ENCODE data around the gene CETN3. TPM values are rescaled to one million over a fixed set of nuclear protein-coding genes. Genes with fewer than 3 reads are reported as not detected.
A peak's percentile ranks its signal among the peaks of the same experiment; 100 is the strongest.

CETN3 gene
- total RNA-seq, 4 donors from 2014 or later = 6.9 to 29.8 (median 12.0) TPM

- H3K4me1 ChIP-seq = no peaks in the 10 kb centered on the region
- peaks cover 0 to 54% (median 4%) of the 10 kb centered on the region in 3 donors for H3K36me3 ChIP-seq
- no peak overlapping the region for H3K27ac ChIP-seq
- intact Hi-C loops (cut with DNase I) = no loop called here
- DNase-seq = no peak
- 92 to 97% methylated on average over 2 of the region's 2 CpGs for WGBS, 2 donors
- no peak for TF ChIP-seq CTCF (IDR thresholded peaks at IDR 0.05)
- no peak for TF ChIP-seq POLR2A (IDR thresholded peaks at IDR 0.05)
- no peaks in the 10 kb centered on the region for H3K9me3 ChIP-seq
- H3K27me3 ChIP-seq = no peaks in the 10 kb centered on the region
- no peak overlapping the region for H3K4me3 ChIP-seq
Measured at GRCh38 chr5:90395005-90395404, 14.6 kb downstream of the CETN3 start.

GRCh38 chr5:90390928-90391327, 18.6 kb downstream of the CETN3 start:
- H3K9me3 ChIP-seq = no peaks in the 10 kb centered on the region
- H3K27ac ChIP-seq = no peak overlapping the region
- no peaks in the 10 kb centered on the region for H3K4me1 ChIP-seq
- no peaks in the 10 kb centered on the region for H3K27me3 ChIP-seq
- peaks cover 0 to 23% (median 0%) of the 10 kb centered on the region in 3 donors for H3K36me3 ChIP-seq
- H3K4me3 ChIP-seq = no peak overlapping the region
- DNase-seq = no peak
- WGBS, 2 donors = 83 to 90% methylated on average over 3 of the region's 3 CpGs
- intact Hi-C loops (cut with DNase I) = no loop called here
- TF ChIP-seq POLR2A (IDR thresholded peaks at IDR 0.05) = no peak
- TF ChIP-seq CTCF (IDR thresholded peaks at IDR 0.05) = no peak

GRCh38 chr5:90390326-90390725, 19.2 kb downstream of the CETN3 start:
- intact Hi-C loops (cut with DNase I) = no loop called here
- Histone ChIP-seq H3K27me3 (no peaks in the 10 kb centered on the region), H3K36me3 (peaks cover 0 to 23% (median 0%) of the 10 kb centered on the region in 3 donors), H3K4me1 (no peaks in the 10 kb centered on the region), H3K9me3 (no peaks in the 10 kb centered on the region), H3K27ac (no peak overlapping the region), H3K4me3 (no peak overlapping the region)
- no peak for DNase-seq
- WGBS, 2 donors = 80 to 83% methylated on average over 2 of the region's 2 CpGs
- TF ChIP-seq POLR2A (IDR thresholded peaks at IDR 0.05) (no peak), CTCF (IDR thresholded peaks at IDR 0.05) (no peak)

GRCh38 chr5:90387508-90387907, 22.0 kb downstream of the CETN3 start:
- intact Hi-C loops (cut with DNase I) = no loop called here
- TF ChIP-seq CTCF (IDR thresholded peaks at IDR 0.05) (no peak), POLR2A (IDR thresholded peaks at IDR 0.05) (no peak)
- Histone ChIP-seq H3K27me3 (no peaks in the 10 kb centered on the region), H3K27ac (no peak overlapping the region), H3K9me3 (no peaks in the 10 kb centered on the region), H3K4me1 (no peaks in the 10 kb centered on the region), H3K4me3 (no peak overlapping the region), H3K36me3 (peaks cover 0 to 2% (median 0%) of the 10 kb centered on the region in 3 donors)
- 41 to 57% methylated on average over 3 of the region's 3 CpGs for whole genome bisulfite sequencing, 2 donors
- DNase-seq = no peak

- Histone ChIP-seq H3K4me3 (no peak overlapping the region), H3K9me3 (no peaks in the 10 kb centered on the region), H3K4me1 (no peaks in the 10 kb centered on the region), H3K27ac (no peak overlapping the region), H3K27me3 (no peaks in the 10 kb centered on the region), H3K36me3 (no peaks in the 10 kb centered on the region)
- TF ChIP-seq CTCF (IDR thresholded peaks at IDR 0.05) (peak in 4 of 6 experiments; percentile 25 to 51 (median 38)), POLR2A (IDR thresholded peaks at IDR 0.05) (no peak)
- no peak for DNase-seq
- WGBS, 2 donors = 92 to 100% methylated on average over 1 of the region's 1 CpG
- intact Hi-C loops (cut with DNase I) = no loop called here
Measured at GRCh38 chr5:90386099-90386710, 23.4 kb downstream of the CETN3 start.

All from esophagus squamous epithelium (tissue), 5 donors.